Progenitor cell of endocrine pancreas (in vitro differentiated cells): ENCODE data around the gene IGSF23. TPM values are rescaled to one million over a fixed set of nuclear protein-coding genes. Genes with fewer than 3 reads are reported as not detected.
"Not testable (repeated sequence)": the region's sequence is repeated elsewhere in the genome, so short reads cannot be mapped to it uniquely, and the experiment has no call there.

Experiments
- DNase-seq: peaks from one replicate; pipeline ENCODE4 v3.0.0; 2021; ENCODE audit warnings: low spot score; ENCODE audit not compliant: unreplicated experiment
- H3K27ac Mint-ChIP-seq: 2 replicates; pipeline ENCODE4 v1.8.0; 2021; ENCODE audit warnings: mild to moderate bottlenecking, moderate library complexity, mixed read lengths
- H3K27me3 Mint-ChIP-seq: 2 replicates; pipeline ENCODE4 v1.8.0; 2021; ENCODE audit warnings: mixed read lengths
- H3K36me3 Mint-ChIP-seq: 2 replicates; pipeline ENCODE4 v1.8.0; 2022; ENCODE audit warnings: mixed read lengths; ENCODE audit not compliant: insufficient read depth
- H3K4me1 Mint-ChIP-seq: 2 replicates; pipeline ENCODE4 v1.8.0; 2021; ENCODE audit warnings: low read depth, mixed read lengths
- H3K4me3 Mint-ChIP-seq: 2 replicates; pipeline ENCODE4 v1.8.0; 2021; ENCODE audit warnings: low read depth, mild to moderate bottlenecking, moderate library complexity, mixed read lengths
- H3K9me3 Mint-ChIP-seq: 2 replicates; pipeline ENCODE4 v1.8.0; 2021; ENCODE audit warnings: low read depth, mixed read lengths
- total RNA-seq: library from RNA; stranded (reverse); gene quantifications from 2 replicates; pipeline ENCODE4 v1.2.1, GENCODE V29; 2021
- TF ChIP-seq, protein P1 (sequence below): fragments of 200-600 bp; sonication (generic); IDR thresholded peaks from one replicate; pipeline ENCODE4 v1.5.0; 2021; ENCODE audit warnings: antibody characterized with exemption, mild to moderate bottlenecking; ENCODE audit not compliant: unreplicated experiment

IGSF23 gene
- total RNA-seq, 1 donor from 2014 or later = 0.67 TPM

DNA sequence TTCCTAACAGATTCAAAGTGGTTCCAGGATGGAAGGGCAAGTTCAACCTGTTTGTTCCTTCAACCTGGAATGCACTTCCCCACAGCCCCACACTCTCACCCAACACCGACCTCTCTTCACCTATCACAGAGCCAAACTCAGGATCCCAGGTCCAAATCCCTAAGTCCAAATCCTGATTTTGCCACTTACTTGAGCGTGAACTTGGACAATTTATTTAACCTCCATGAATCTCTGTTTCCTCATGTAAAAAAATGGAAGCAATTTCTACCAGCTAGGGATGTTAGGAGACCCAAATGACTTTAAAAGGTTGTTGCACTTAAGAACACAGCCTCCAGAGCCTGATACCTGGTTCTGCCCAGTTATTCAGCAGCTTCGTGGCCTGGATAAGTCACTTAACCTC is 5.4 kb upstream of the IGSF23 start:
- no peak for DNase-seq
- Mint-ChIP-seq H3K36me3 (no peaks in the 10 kb centered on the region), H3K4me1 (peaks cover 42% of the 10 kb centered on the region), H3K4me3 (no peak overlapping the region), H3K9me3 (no peaks in the 10 kb centered on the region), H3K27ac (no peak overlapping the region), H3K27me3 (no peaks in the 10 kb centered on the region)
- TF ChIP-seq, protein P1, sequence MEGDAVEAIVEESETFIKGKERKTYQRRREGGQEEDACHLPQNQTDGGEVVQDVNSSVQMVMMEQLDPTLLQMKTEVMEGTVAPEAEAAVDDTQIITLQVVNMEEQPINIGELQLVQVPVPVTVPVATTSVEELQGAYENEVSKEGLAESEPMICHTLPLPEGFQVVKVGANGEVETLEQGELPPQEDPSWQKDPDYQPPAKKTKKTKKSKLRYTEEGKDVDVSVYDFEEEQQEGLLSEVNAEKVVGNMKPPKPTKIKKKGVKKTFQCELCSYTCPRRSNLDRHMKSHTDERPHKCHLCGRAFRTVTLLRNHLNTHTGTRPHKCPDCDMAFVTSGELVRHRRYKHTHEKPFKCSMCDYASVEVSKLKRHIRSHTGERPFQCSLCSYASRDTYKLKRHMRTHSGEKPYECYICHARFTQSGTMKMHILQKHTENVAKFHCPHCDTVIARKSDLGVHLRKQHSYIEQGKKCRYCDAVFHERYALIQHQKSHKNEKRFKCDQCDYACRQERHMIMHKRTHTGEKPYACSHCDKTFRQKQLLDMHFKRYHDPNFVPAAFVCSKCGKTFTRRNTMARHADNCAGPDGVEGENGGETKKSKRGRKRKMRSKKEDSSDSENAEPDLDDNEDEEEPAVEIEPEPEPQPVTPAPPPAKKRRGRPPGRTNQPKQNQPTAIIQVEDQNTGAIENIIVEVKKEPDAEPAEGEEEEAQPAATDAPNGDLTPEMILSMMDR = no peak

DNA sequence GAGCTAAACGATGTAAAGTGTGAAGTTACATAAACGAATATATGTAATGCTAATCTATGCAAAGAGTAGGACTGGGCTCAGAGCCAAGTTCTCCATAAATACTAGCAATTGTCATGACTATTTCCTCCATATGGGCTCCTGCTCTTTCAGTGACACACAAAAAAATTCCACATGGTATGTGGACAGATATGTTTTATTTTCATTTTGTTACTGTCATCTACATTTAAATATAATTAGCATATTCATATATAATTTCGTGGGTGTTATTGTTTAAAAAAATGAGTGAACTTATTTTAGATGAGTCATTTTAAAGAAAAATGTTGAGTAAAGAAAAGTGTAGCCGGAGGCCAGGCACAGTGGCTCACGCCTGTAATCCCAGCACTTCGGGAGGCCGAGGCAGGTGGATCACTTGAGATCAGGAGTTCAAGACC is 5.0 kb upstream of the IGSF23 start:
- DNase-seq = no peak
- TF ChIP-seq, protein P1 = no peak
- no peak overlapping the region for H3K4me3 Mint-ChIP-seq
- no peak overlapping the region for H3K27ac Mint-ChIP-seq
- no peaks in the 10 kb centered on the region for H3K36me3 Mint-ChIP-seq
- H3K27me3 Mint-ChIP-seq = no peaks in the 10 kb centered on the region
- H3K4me1 Mint-ChIP-seq = peaks cover 41% of the 10 kb centered on the region
- H3K9me3 Mint-ChIP-seq = no peaks in the 10 kb centered on the region

DNA sequence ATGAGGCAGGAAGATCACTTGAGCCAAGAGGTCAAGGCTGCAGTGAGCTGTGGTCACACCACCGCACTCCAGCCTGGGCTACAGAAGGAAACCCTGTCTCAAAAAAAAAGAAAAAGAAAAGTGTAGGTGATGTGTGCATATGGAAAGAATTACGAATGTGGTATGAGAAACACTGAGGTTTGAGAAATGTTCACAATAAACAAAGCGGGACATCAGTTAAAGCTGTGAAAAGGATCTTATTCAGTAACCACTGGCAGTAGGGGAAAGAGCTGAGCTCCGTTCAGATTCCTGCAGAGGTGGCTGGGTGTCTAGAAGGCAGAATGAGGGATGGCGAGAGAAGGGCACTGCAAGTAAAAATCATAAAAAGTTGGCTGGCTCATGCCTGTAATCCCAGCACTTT is 4.1 kb upstream of the IGSF23 start:
- H3K4me1 Mint-ChIP-seq = peaks cover 38% of the 10 kb centered on the region
- no peaks in the 10 kb centered on the region for H3K9me3 Mint-ChIP-seq
- H3K36me3 Mint-ChIP-seq = no peaks in the 10 kb centered on the region
- H3K27ac Mint-ChIP-seq = no peak overlapping the region
- no peaks in the 10 kb centered on the region for H3K27me3 Mint-ChIP-seq
- no peak overlapping the region for H3K4me3 Mint-ChIP-seq
- TF ChIP-seq, protein P1 = no peak
- DNase-seq = no peak

DNA sequence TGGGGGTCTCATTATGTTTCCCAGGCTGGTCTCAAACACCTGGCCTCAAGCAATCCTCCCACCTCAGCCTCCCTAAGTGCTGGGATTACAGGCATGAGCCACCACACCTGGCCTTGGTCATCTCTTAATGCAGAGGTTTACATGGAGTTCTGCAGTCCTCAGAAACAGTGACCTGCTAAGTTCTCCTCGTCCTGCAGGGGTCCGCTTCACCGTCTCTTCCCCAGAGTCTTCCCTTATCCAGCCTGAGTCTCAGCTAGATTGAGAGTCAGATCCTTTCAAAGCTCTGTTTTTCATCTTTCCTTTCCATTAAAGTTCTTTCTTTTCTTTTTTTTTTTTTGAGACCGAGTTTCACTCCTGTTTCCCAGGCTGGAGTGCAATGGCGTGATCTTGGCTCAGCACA is 2.9 kb upstream of the IGSF23 start:
- not testable (repeated sequence) for H3K27me3 Mint-ChIP-seq, DNase-seq, H3K36me3 Mint-ChIP-seq, H3K4me3 Mint-ChIP-seq, H3K9me3 Mint-ChIP-seq
- H3K27ac Mint-ChIP-seq = peak overlapping the region; percentile 82
- TF ChIP-seq, protein P1 = peak; percentile 29
- H3K4me1 Mint-ChIP-seq = peaks cover 34% of the 10 kb centered on the region

DNA sequence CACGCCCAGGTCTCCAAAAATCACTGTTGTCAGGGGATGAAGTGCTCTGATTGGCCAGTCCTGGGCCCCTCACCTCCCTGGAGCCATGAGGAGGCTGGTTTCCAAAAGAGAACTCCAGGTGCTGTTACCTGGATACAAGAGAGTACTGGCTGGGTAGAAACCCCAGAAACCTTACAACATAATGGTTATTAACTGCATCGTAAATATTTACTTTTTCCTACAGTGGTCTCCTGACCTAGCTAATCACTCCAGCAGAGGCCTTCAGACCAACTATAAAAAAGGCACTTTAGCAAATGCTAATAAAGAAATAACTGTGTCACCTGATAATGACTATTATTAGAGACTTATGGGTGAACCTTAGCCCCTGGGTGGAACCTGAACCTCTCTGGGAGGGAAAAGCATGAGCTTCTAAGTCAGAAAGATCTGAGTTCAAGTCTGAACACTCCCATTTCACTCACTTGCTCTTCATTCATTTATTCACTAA is 1.5 kb upstream of the IGSF23 start:
- TF ChIP-seq, protein P1 = no peak
- Mint-ChIP-seq H3K27ac (peak overlapping the region; percentile 94), H3K27me3 (no peaks in the 10 kb centered on the region), H3K4me1 (peaks cover 38% of the 10 kb centered on the region), H3K36me3 (no peaks in the 10 kb centered on the region), H3K4me3 (no peak overlapping the region), H3K9me3 (no peaks in the 10 kb centered on the region)
- DNase-seq = no peak
